WI38 (cell line): ENCODE results near the gene AP1B1.

Experiments used
- H3K4me3 ChIP-seq: 2 replicates; pipeline ENCODE4 v1.5.1; 2011; ENCODE audit warnings: low read depth, mild to moderate bottlenecking, control low read depth, low read length
- TF ChIP-seq, protein P1 (sequence below): IDR thresholded peaks from 2 replicates; pipeline ENCODE4 v1.5.1; 2012; ENCODE audit warnings: low read depth, mild to moderate bottlenecking, control low read depth, low read length

The AP1B1 gene

DNA sequence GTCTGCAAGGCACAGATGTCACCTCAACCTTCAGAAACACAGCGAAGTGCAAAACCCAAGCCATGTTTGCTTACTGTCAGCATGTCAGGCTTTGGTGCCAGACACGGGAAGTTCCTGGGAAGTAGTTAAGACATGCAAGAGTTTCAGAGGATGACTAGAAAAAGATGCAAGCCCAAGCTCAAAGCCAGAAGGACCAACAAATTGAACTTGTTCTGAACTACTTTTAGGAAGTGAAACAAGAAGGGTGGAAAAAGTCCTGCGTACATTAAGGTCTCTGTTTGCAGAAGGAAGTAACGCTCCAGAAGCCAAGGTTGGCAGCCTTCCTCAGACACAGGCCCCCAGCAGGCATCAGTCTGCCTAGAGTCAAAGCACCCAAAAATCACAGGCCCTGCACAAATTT, 2.6 kb downstream of the AP1B1 start:
- no peak overlapping the region for H3K4me3 ChIP-seq
- TF ChIP-seq, protein P1, sequence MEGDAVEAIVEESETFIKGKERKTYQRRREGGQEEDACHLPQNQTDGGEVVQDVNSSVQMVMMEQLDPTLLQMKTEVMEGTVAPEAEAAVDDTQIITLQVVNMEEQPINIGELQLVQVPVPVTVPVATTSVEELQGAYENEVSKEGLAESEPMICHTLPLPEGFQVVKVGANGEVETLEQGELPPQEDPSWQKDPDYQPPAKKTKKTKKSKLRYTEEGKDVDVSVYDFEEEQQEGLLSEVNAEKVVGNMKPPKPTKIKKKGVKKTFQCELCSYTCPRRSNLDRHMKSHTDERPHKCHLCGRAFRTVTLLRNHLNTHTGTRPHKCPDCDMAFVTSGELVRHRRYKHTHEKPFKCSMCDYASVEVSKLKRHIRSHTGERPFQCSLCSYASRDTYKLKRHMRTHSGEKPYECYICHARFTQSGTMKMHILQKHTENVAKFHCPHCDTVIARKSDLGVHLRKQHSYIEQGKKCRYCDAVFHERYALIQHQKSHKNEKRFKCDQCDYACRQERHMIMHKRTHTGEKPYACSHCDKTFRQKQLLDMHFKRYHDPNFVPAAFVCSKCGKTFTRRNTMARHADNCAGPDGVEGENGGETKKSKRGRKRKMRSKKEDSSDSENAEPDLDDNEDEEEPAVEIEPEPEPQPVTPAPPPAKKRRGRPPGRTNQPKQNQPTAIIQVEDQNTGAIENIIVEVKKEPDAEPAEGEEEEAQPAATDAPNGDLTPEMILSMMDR: no peak

DNA sequence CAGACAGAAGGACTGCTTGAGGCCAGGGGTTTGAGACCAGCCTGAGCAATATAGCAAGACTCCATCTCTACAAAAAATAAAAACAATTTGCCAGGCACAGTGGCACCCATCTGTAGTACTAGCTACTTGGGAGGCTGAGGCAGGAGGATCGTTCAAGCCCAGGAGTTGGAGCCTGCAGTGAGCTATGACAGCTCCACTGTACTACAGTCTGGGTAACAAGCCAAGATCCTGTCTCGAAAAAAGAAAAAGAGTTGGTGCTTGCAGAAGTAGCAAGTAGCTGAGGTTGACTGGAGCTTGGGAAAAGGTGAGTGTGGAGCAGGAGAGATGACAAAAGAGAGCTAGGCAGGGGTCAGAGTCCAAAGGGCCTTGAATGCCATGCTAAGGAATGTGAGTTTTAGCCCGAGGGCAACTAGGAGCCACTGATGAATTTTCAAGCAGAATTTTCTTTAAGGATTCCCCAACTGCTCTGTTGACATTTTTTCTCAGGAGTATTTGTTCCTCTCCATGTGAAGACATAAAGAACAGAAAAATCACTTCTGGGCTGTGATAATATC, 3.1 kb downstream of the AP1B1 start:
- no peak overlapping the region for H3K4me3 ChIP-seq
- TF ChIP-seq, protein P1: no peak

DNA sequence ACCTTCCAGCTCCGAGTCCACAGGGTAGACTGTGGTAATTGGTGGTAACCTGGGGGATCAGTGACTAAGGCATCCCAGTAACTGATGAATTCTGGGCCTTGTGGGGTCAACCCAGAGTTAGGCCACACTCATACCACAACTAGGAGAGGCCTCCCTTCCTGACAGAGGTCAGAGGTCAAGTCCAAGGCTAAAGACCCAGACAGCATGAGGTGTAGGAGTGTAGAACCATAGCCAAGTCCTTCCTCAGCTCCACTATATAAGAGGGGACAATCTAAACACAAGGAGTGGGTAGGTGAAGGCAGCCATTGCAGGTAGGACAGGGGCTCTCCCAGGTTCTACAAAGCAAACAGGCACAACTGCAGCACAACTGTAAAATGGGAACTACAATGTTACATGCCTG, 4.6 kb downstream of the AP1B1 start:
- TF ChIP-seq, protein P1: no peak
- H3K4me3 ChIP-seq: no peak overlapping the region

DNA sequence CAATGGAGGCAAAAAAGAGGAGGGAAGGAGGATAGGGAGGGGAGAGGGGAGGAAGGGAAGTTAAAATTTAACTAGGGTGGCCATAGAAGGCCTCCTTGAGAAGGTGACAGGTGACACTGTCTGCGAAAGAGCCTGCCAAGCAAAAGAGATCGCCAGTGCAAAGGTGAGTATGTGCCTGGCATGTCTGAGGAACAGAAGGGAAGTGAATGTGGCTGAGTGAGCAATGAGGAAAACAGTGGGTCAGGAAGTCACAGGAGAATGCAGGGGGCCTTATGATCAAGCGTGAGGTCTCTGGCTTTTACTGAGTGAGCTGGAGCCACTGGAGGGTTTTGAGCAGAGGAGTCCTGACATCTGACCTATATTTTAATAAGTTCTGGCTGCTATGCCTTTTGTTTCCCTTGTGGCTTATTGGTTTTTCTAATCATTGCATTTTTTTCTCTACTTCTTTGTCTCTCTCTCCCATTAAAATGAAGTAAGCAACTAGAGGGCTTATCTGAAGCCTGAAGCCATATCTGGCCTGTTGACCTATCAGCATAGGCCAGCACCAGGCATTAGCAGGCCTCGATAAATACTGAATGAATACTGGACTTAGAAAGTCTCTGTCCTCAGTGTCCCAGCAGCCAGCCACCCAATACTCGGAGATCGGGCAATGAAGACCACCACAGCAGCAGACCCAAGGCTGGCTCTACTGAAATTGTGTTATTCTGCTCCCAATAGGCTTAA, 5.6 kb downstream of the AP1B1 start:
- TF ChIP-seq, protein P1: no peak
- H3K4me3 ChIP-seq: no peak overlapping the region

DNA sequence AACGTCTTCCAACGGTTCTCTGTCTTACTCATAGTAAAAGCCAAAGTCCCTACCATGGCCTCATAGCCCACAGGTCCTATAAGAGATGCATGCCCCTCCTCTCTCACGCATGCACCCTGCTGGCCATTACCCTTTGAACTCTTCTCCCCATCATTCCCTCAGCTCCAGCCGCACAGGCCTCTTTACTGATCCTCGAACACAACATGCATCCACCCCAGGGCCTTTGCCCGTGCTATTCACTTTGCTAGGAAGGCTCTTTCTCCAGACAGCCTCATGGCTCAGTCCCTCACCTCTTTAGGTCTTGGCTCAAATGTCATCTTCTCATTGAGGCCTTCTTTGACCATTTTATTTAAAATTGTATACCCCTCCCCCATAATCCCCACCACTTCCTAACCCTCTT, 7.5 kb downstream of the AP1B1 start:
- no peak overlapping the region for H3K4me3 ChIP-seq
- TF ChIP-seq, protein P1: no peak

DNA sequence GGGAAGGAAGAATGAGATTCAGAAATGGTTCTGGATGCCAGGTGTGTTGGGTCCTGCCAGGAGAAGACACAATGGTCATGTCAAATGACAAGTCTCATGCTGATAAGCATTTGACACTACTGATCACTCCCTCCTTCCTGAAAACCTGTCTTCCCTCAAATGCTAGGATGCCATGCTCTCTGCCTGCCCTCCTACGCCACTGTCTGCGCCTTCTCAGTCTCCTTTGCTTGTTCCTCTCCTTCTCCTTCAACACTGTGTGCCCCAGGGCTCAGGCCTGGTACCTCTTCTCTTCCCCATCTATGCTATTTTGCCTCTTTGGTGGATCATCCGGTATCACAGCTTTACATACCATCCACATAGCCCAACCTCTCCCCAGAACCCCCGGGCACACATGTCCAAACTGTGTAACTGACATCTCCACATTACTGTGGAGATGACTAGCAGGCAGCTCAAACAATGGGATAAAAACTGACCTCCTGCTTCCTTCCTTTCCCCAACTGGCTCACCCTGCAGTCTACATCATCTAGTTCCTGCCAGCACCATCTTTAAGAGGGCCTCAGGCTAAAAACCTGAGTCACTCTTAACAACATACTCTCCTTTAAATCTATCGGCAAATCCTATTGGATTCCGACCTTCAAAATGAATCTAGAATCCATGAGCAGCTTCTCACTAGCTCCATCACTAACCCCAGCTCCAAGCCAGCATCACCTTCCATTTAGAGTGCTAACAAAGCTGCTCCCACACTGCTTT, 8.2 kb downstream of the AP1B1 start:
- TF ChIP-seq, protein P1: no peak
- no peak overlapping the region for H3K4me3 ChIP-seq

DNA sequence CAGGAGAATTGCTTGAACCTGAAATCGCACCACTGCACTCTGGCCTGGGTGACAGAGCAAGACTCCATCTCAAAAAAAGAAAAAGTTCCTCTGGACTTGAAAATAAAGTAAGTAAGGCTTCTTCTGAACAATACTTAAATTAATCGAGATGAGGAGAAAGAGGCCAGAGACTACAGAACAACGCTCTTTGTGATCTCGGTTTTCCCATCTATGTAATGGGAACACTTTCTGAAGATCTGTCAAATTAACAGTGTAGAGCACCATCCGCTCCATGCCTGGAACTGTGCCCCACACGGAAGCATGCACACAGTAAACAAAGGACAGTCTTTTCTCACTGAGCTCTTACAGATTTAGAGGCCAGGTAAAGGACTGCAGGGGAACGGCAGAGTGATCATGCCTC, 9.1 kb downstream of the AP1B1 start:
- H3K4me3 ChIP-seq: no peak overlapping the region
- TF ChIP-seq, protein P1: no peak
